Measurements from ENCODE around the gene LRRTM2.

DNA sequence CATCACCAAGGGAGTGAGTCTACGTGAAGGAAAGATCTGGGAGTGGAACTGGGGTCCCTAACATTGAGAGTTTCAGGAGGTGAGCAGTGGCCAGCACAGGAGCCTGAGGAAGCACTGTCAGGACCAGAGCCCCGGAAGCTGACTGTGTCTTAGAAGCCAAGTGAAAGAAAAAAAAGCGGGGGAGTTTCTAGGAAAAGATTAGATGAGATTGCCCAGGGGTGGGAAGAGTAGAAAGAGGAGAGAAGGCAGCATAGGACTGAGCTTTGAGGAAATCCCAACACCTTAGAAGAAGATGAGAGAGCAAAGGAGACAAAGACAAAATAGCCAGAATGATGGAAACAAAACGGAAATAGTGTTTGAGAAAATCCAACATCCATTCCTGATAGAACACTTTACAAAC, 37.0 kb upstream of the LRRTM2 start:
- TF ChIP-seq POLR2A (IDR thresholded peaks at IDR 0.05) (no peak), CTCF (IDR thresholded peaks at IDR 0.05) (no peak)

Data from body of pancreas (tissue), 4 donors.